ENCODE measurements around the gene SLC35D1. TPM values are rescaled to one million over a fixed set of nuclear protein-coding genes. Genes with fewer than 3 reads are reported as not detected.

Gene SLC35D1
- polyA plus RNA-seq, 4 donors = 4.6 to 54.3 (median 6.6) TPM

- no peaks in the 10 kb centered on the region for H3K9me3 ChIP-seq (ENCODE audit: control insufficient read depth in 2 of 2, insufficient read depth in 1 of 2, low read depth in 1 of 2, low read length in 1 of 2)
- no peaks in the 10 kb centered on the region for H3K36me3 ChIP-seq (ENCODE audit: control insufficient read depth in 3 of 3, insufficient read depth in 2 of 3, low read depth in 1 of 3, low read length in 3 of 3)
- no peak overlapping the region for H3K4me3 ChIP-seq (ENCODE audit: low read depth in 1 of 3, low read length in 3 of 3)
- H3K4me1 ChIP-seq (ENCODE audit: control insufficient read depth in 3 of 3, insufficient read depth in 2 of 3, low read depth in 1 of 3, low read length in 2 of 3) = peaks cover 0 to 3% (median 0%) of the 10 kb centered on the region in 3 donors
- no peak for FAIRE-seq
- H3K27me3 ChIP-seq (ENCODE audit: control insufficient read depth in 3 of 3, insufficient read depth in 3 of 3, low read length in 3 of 3) = no peaks in the 10 kb centered on the region
- DNase-seq = no peak
- H3K27ac ChIP-seq (ENCODE audit: low read depth in 1 of 3, low read length in 2 of 3) = no peak overlapping the region
- 84 to 92% (median 91%) methylated on average over 1 of the region's 1 CpG for WGBS, 3 donors
Observed at GRCh38 chr1:67059346-67059745, 5.4 kb upstream of the SLC35D1 start.

- no peak overlapping the region for H3K27ac ChIP-seq (ENCODE audit: low read depth in 1 of 3, low read length in 2 of 3)
- no peak overlapping the region for H3K4me3 ChIP-seq (ENCODE audit: low read depth in 1 of 3, low read length in 3 of 3)
- 55 to 78% (median 70%) methylated on average over 3 of the region's 3 CpGs for WGBS, 3 donors
- no peaks in the 10 kb centered on the region for H3K9me3 ChIP-seq (ENCODE audit: control insufficient read depth in 2 of 2, insufficient read depth in 1 of 2, low read depth in 1 of 2, low read length in 1 of 2)
- no peaks in the 10 kb centered on the region for H3K27me3 ChIP-seq (ENCODE audit: control insufficient read depth in 3 of 3, insufficient read depth in 3 of 3, low read length in 3 of 3)
- peaks cover 0 to 3% (median 0%) of the 10 kb centered on the region in 3 donors for H3K4me1 ChIP-seq (ENCODE audit: control insufficient read depth in 3 of 3, insufficient read depth in 2 of 3, low read depth in 1 of 3, low read length in 2 of 3)
- no peak for DNase-seq
- no peak for FAIRE-seq
- no peaks in the 10 kb centered on the region for H3K36me3 ChIP-seq (ENCODE audit: control insufficient read depth in 3 of 3, insufficient read depth in 2 of 3, low read depth in 1 of 3, low read length in 3 of 3)
Observed at GRCh38 chr1:67058761-67059160, 4.8 kb upstream of the SLC35D1 start.

- WGBS, 3 donors = 33 to 79% (median 61%) methylated on average over 1 of the region's 1 CpG
- DNase-seq (peak; percentile 44 to 48), FAIRE-seq (no peak)
- Histone ChIP-seq H3K27me3 (ENCODE audit: control insufficient read depth in 3 of 3, insufficient read depth in 3 of 3, low read length in 3 of 3) (no peaks in the 10 kb centered on the region), H3K27ac (ENCODE audit: low read depth in 1 of 3, low read length in 2 of 3) (no peak overlapping the region), H3K4me3 (ENCODE audit: low read depth in 1 of 3, low read length in 3 of 3) (no peak overlapping the region), H3K36me3 (ENCODE audit: control insufficient read depth in 3 of 3, insufficient read depth in 2 of 3, low read depth in 1 of 3, low read length in 3 of 3) (no peaks in the 10 kb centered on the region), H3K9me3 (ENCODE audit: control insufficient read depth in 2 of 2, insufficient read depth in 1 of 2, low read depth in 1 of 2, low read length in 1 of 2) (no peaks in the 10 kb centered on the region), H3K4me1 (ENCODE audit: control insufficient read depth in 3 of 3, insufficient read depth in 2 of 3, low read depth in 1 of 3, low read length in 2 of 3) (peaks cover 0 to 3% (median 0%) of the 10 kb centered on the region in 3 donors)
Observed at GRCh38 chr1:67058242-67058641, 4.3 kb upstream of the SLC35D1 start.

DNA sequence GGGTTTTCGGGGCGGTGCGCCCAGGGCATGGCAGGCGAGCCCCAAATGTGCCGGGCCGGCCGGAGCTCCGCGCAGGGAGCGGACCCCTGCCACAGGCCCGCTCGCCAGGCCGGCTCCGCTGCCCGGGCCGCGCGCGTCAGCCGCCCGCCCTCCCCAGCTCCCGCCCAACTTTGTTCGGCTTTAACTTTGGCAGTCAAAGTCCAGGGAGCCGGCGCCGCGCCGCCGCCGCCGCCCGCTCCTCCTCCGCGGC, 488 bp downstream of the SLC35D1 start:
- H3K9me3 ChIP-seq (ENCODE audit: control insufficient read depth in 2 of 2, insufficient read depth in 1 of 2, low read depth in 1 of 2, low read length in 1 of 2) = no peaks in the 10 kb centered on the region
- DNase-seq (peak in 1 of 2 donors; percentile 73), FAIRE-seq (no peak)
- H3K36me3 ChIP-seq (ENCODE audit: control insufficient read depth in 3 of 3, insufficient read depth in 2 of 3, low read depth in 1 of 3, low read length in 3 of 3) = peaks cover 0 to 6% (median 5%) of the 10 kb centered on the region in 3 donors
- no peaks in the 10 kb centered on the region for H3K27me3 ChIP-seq (ENCODE audit: control insufficient read depth in 3 of 3, insufficient read depth in 3 of 3, low read length in 3 of 3)
- H3K4me1 ChIP-seq (ENCODE audit: control insufficient read depth in 3 of 3, insufficient read depth in 2 of 3, low read depth in 1 of 3, low read length in 2 of 3) = peaks cover 0 to 9% (median 0%) of the 10 kb centered on the region in 3 donors
- H3K27ac ChIP-seq (ENCODE audit: low read depth in 1 of 3, low read length in 2 of 3) = peak overlapping the region; percentile 97 to 98 (median 98)
- WGBS, 3 donors = 0% methylated on average over 27 to 34 of the region's 34 CpGs
- peak overlapping the region; percentile 89 to 91 (median 90) for H3K4me3 ChIP-seq (ENCODE audit: low read depth in 1 of 3, low read length in 3 of 3)

GRCh38 chr1:67052741-67053534, 1.0 kb downstream of the SLC35D1 start:
- Histone ChIP-seq H3K9me3 (ENCODE audit: control insufficient read depth in 2 of 2, insufficient read depth in 1 of 2, low read depth in 1 of 2, low read length in 1 of 2) (no peaks in the 10 kb centered on the region), H3K36me3 (ENCODE audit: control insufficient read depth in 3 of 3, insufficient read depth in 2 of 3, low read depth in 1 of 3, low read length in 3 of 3) (peaks cover 3 to 7% (median 5%) of the 10 kb centered on the region in 3 donors), H3K4me3 (ENCODE audit: low read depth in 1 of 3, low read length in 3 of 3) (peak overlapping the region; percentile 89 to 91 (median 90)), H3K27ac (ENCODE audit: low read depth in 1 of 3, low read length in 2 of 3) (peak overlapping the region; percentile 97 to 98 (median 98)), H3K4me1 (ENCODE audit: control insufficient read depth in 3 of 3, insufficient read depth in 2 of 3, low read depth in 1 of 3, low read length in 2 of 3) (peaks cover 0 to 8% (median 0%) of the 10 kb centered on the region in 3 donors), H3K27me3 (ENCODE audit: control insufficient read depth in 3 of 3, insufficient read depth in 3 of 3, low read length in 3 of 3) (no peaks in the 10 kb centered on the region)
- peak in 1 of 2 donors; percentile 44 for DNase-seq
- no peak for FAIRE-seq
- WGBS, 3 donors = 0 to 3% (median 1%) methylated on average over 25 of the region's 25 CpGs

DNA sequence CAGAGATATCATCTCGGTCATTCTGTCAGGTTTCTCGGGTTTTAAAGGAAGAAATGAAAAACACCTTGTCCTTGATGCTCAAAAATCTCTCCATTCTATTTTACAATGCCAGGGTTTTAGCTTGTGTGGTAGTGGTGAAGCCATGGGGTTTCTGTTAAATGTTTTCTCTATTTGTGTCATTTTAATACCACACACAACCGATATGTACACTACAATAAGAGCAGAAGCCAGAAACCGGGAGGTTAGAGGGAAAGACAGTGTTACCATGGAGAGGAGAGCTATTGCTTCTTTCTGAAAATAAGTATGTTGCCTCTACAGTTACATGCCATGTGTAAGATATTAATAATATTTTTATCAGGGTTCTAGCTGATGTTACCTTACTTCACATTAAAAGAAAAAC, 2.8 kb downstream of the SLC35D1 start:
- Histone ChIP-seq H3K9me3 (ENCODE audit: control insufficient read depth in 2 of 2, insufficient read depth in 1 of 2, low read depth in 1 of 2, low read length in 1 of 2) (no peaks in the 10 kb centered on the region), H3K27ac (ENCODE audit: low read depth in 1 of 3, low read length in 2 of 3) (no peak overlapping the region), H3K27me3 (ENCODE audit: control insufficient read depth in 3 of 3, insufficient read depth in 3 of 3, low read length in 3 of 3) (no peaks in the 10 kb centered on the region), H3K4me3 (ENCODE audit: low read depth in 1 of 3, low read length in 3 of 3) (peak overlapping the region in 1 of 3 donors; percentile 4), H3K36me3 (ENCODE audit: control insufficient read depth in 3 of 3, insufficient read depth in 2 of 3, low read depth in 1 of 3, low read length in 3 of 3) (peaks cover 3 to 16% (median 5%) of the 10 kb centered on the region in 3 donors), H3K4me1 (ENCODE audit: control insufficient read depth in 3 of 3, insufficient read depth in 2 of 3, low read depth in 1 of 3, low read length in 2 of 3) (peaks cover 0 to 8% (median 0%) of the 10 kb centered on the region in 3 donors)
- no peak for DNase-seq
- 51 to 63% (median 55%) methylated on average over 4 of the region's 4 CpGs for WGBS, 3 donors
- no peak for FAIRE-seq

- Histone ChIP-seq H3K27me3 (ENCODE audit: control insufficient read depth in 3 of 3, insufficient read depth in 3 of 3, low read length in 3 of 3) (no peaks in the 10 kb centered on the region), H3K4me1 (ENCODE audit: control insufficient read depth in 3 of 3, insufficient read depth in 2 of 3, low read depth in 1 of 3, low read length in 2 of 3) (peaks cover 0 to 3% (median 0%) of the 10 kb centered on the region in 3 donors), H3K4me3 (ENCODE audit: low read depth in 1 of 3, low read length in 3 of 3) (no peak overlapping the region), H3K9me3 (ENCODE audit: control insufficient read depth in 2 of 2, insufficient read depth in 1 of 2, low read depth in 1 of 2, low read length in 1 of 2) (no peaks in the 10 kb centered on the region), H3K36me3 (ENCODE audit: control insufficient read depth in 3 of 3, insufficient read depth in 2 of 3, low read depth in 1 of 3, low read length in 3 of 3) (peaks cover 12 to 32% (median 28%) of the 10 kb centered on the region in 3 donors), H3K27ac (ENCODE audit: low read depth in 1 of 3, low read length in 2 of 3) (no peak overlapping the region)
- FAIRE-seq = peak; percentile 10
- DNase-seq = peak; percentile 11 to 68
- 38 to 79% (median 62%) methylated on average over 4 of the region's 4 CpGs for WGBS, 3 donors
Observed at GRCh38 chr1:67044631-67045270, 9.2 kb downstream of the SLC35D1 start.

- WGBS, 3 donors = 57 to 91% (median 89%) methylated on average over 3 of the region's 3 CpGs
- Histone ChIP-seq H3K27ac (ENCODE audit: low read depth in 1 of 3, low read length in 2 of 3) (no peak overlapping the region), H3K27me3 (ENCODE audit: control insufficient read depth in 3 of 3, insufficient read depth in 3 of 3, low read length in 3 of 3) (no peaks in the 10 kb centered on the region), H3K4me1 (ENCODE audit: control insufficient read depth in 3 of 3, insufficient read depth in 2 of 3, low read depth in 1 of 3, low read length in 2 of 3) (peaks cover 0 to 3% (median 0%) of the 10 kb centered on the region in 3 donors), H3K9me3 (ENCODE audit: control insufficient read depth in 2 of 2, insufficient read depth in 1 of 2, low read depth in 1 of 2, low read length in 1 of 2) (no peaks in the 10 kb centered on the region), H3K4me3 (ENCODE audit: low read depth in 1 of 3, low read length in 3 of 3) (no peak overlapping the region), H3K36me3 (ENCODE audit: control insufficient read depth in 3 of 3, insufficient read depth in 2 of 3, low read depth in 1 of 3, low read length in 3 of 3) (peaks cover 12 to 31% (median 25%) of the 10 kb centered on the region in 3 donors)
- DNase-seq (no peak), FAIRE-seq (no peak)
Observed at GRCh38 chr1:67043366-67043765, 10.6 kb downstream of the SLC35D1 start.

Measured in small intestine (tissue), 7 donors.